K562 (cell line): ENCODE results near the gene SHISA5. TPM values are rescaled to one million over a fixed set of nuclear protein-coding genes. Genes with fewer than 3 reads are reported as not detected.

Experiments
- ATAC-seq: fragments of 200-7000 bp; cut with Tn5 transposase; 3 replicates; pipeline ENCODE4 v1.9.1; 2020; ENCODE audit warnings: moderate library complexity
- BruUV-seq: library from RNA; stranded (reverse); fragments of 400-500 nt; replicated peaks from 2 replicates; lab custom pipeline; 2021; lab: Mats Ljungman, UMichigan
- CTCF ChIA-PET: fragments of 300-600 bp; formaldehyde crosslinking; extraction: SDS; loops from one replicate; lab custom pipeline; 2021; ENCODE audit warnings: low intra/inter-chr PET ratio; lab: Yijun Ruan, JAX
- POLR2A ChIA-PET: fragments of 300-600, 350-650 bp; sonication (Branson Sonifier 250); formaldehyde crosslinking; extraction: SDS; loops from one replicate; lab custom pipeline; 2021; ENCODE audit warnings: antibody characterized with exemption, inconsistent platforms; lab: Yijun Ruan, JAX
- DNase-seq, 4 experiments: peaks; one replicate each; pipeline versions ENCODE4 v3.0.0 to v3.0.0-alpha.2; 2011 to 2018; ENCODE audit warnings: low spot score in 3 of 4, mixed read lengths in 3 of 4; ENCODE audit errors: extremely low read depth in 1 of 4
- FAIRE-seq: peaks from 2 replicates; lab custom pipeline; 2011; peaks lifted over from hg19 to GRCh38; lab: Jason Lieb, UNC
- H2AFZ ChIP-seq: 2 replicates; pipeline ENCODE4 v1.6.0; 2011; ENCODE audit warnings: low read depth, low read length, control low read depth, inconsistent platforms
- H3K27ac ChIP-seq: fragments of 200-600 bp; 3 replicates; pipeline ENCODE4 v1.8.0; 2011; ENCODE audit warnings: low read depth, mild to moderate bottlenecking, control low read depth, inconsistent platforms, low read length, moderate library complexity, mixed read lengths; ENCODE audit errors: extremely low read depth
- H3K27me3 ChIP-seq, 2 experiments: fragments of 300-600 bp in 1 of 2; 2 replicates in 1 of 2; 3 replicates in 1 of 2; pipeline versions ENCODE4 v1.6.0 to v1.8.0; 2011; ENCODE audit warnings: inconsistent platforms in 2 of 2, low read length in 2 of 2, mild to moderate bottlenecking in 1 of 2, mixed read lengths in 1 of 2, moderate library complexity in 1 of 2; ENCODE audit not compliant: control insufficient read depth in 2 of 2, insufficient read depth in 2 of 2
- H3K36me3 ChIP-seq: fragments of 300-600 bp; 3 replicates; pipeline ENCODE4 v1.8.0; 2011; ENCODE audit warnings: mild to moderate bottlenecking, low read length, inconsistent platforms; ENCODE audit not compliant: control insufficient read depth, insufficient read depth
- H3K4me1 ChIP-seq, 2 experiments: fragments of 200-600 bp in 1 of 2; replicated peaks in 1 of 2; 2 replicates in 1 of 2; 3 replicates in 1 of 2; pipeline versions ENCODE4 v1.5.1 to v1.8.0; 2011; ENCODE audit warnings: inconsistent platforms in 2 of 2, low read length in 2 of 2, mild to moderate bottlenecking in 1 of 2, mixed read lengths in 1 of 2, moderate library complexity in 1 of 2; ENCODE audit not compliant: control insufficient read depth in 2 of 2, insufficient read depth in 2 of 2
- H3K4me2 ChIP-seq: 2 replicates; pipeline ENCODE4 v1.6.1; 2011; ENCODE audit warnings: low read length, control low read depth, inconsistent platforms, mixed read lengths; ENCODE audit not compliant: insufficient read depth
- H3K4me3 ChIP-seq: fragments of 200-600 bp; sonication (generic), shearing (Covaris generic); 2 replicates; pipeline ENCODE4 v1.5.1; 2016; ENCODE audit warnings: control low read depth, inconsistent platforms
- H3K79me2 ChIP-seq: fragments of 200-600 bp; 3 replicates; pipeline ENCODE4 v1.8.0; 2011; ENCODE audit warnings: low read length, inconsistent platforms; ENCODE audit not compliant: control insufficient read depth, insufficient read depth
- H3K9ac ChIP-seq, 2 experiments: 2 replicates each; pipeline versions ENCODE4 v1.6.0 to v1.6.1; 2011; ENCODE audit warnings: low read depth in 2 of 2, low read length in 2 of 2, control low read depth in 1 of 2, inconsistent platforms in 1 of 2, mild to moderate bottlenecking in 1 of 2, mixed read lengths in 1 of 2; ENCODE audit not compliant: insufficient read depth in 1 of 2
- H3K9me1 ChIP-seq: one replicate; pipeline ENCODE4 v1.6.0; 2011; ENCODE audit warnings: inconsistent platforms, mild to moderate bottlenecking, low read length, moderate library complexity; ENCODE audit not compliant: control insufficient read depth, insufficient read depth
- H3K9me3 ChIP-seq: replicated peaks from 2 replicates; pipeline ENCODE4 v1.5.1; 2011; ENCODE audit warnings: low read depth, low read length, inconsistent platforms; ENCODE audit not compliant: control insufficient read depth, insufficient read depth
- H4K20me1 ChIP-seq: replicated peaks from 2 replicates; pipeline ENCODE4 v1.6.1; 2011; ENCODE audit warnings: low read length, inconsistent platforms, mixed read lengths; ENCODE audit not compliant: control insufficient read depth, insufficient read depth
- BCL6 ChIP-seq: fragments of 250-450 bp; sonication (Bioruptor Pico); IDR thresholded peaks from 2 replicates; pipeline ENCODE4 v1.4.0; 2020
- BDP1 ChIP-seq: IDR thresholded peaks from 3 replicates; pipeline ENCODE4 v1.6.1; 2011; ENCODE audit not compliant: insufficient read length, insufficient read depth
- BMI1 ChIP-seq: fragments of 150-350 bp; IDR thresholded peaks from 2 replicates; pipeline ENCODE4 v1.6.1; 2014; ENCODE audit warnings: low read length
- E2F4 ChIP-seq: sonication (generic); formaldehyde crosslinking; IDR thresholded peaks from 2 replicates; pipeline ENCODE4 v1.8.0; 2022; ENCODE audit warnings: mild to moderate bottlenecking, low read depth, missing genetic modification reagents
- EWSR1 ChIP-seq: fragments of 450-650 bp; IDR thresholded peaks from 2 replicates; pipeline ENCODE4 v1.6.1; 2018; ENCODE audit warnings: borderline replicate concordance, mild to moderate bottlenecking, low read depth, moderate library complexity; ENCODE audit not compliant: partially characterized antibody
- GTF2B ChIP-seq: IDR thresholded peaks from 2 replicates; pipeline ENCODE4 v1.6.1; 2011; ENCODE audit not compliant: insufficient read length; ENCODE audit errors: extremely low read depth
- NBN ChIP-seq: fragments of 450-650 bp; IDR thresholded peaks from 2 replicates; pipeline ENCODE4 v1.6.1; 2016; ENCODE audit warnings: low read depth, mild to moderate bottlenecking
- NR0B1 ChIP-seq: fragments of 450-650 bp; IDR thresholded peaks from one replicate; pipeline ENCODE4 v1.6.1; 2018; ENCODE audit warnings: mild to moderate bottlenecking, moderate library complexity; ENCODE audit not compliant: partially characterized antibody
- PTRF ChIP-seq: fragments of 450-650 bp; IDR thresholded peaks from 2 replicates; pipeline ENCODE4 v1.6.1; 2016; ENCODE audit warnings: mild to moderate bottlenecking, missing genetic modification characterization, missing compliant biosample characterization
- REST ChIP-seq, 2 experiments: fragments of 450-650 bp; formaldehyde crosslinking in 1 of 2; IDR thresholded peaks; 2 replicates each; pipeline versions ENCODE4 v1.4.0 to v1.6.1; 2014 to 2020; ENCODE audit warnings: mild to moderate bottlenecking in 2 of 2, borderline replicate concordance in 1 of 2, low read depth in 1 of 2
- SUPT5H ChIP-seq: fragments of 450-650 bp; IDR thresholded peaks from 2 replicates; pipeline ENCODE4 v1.6.1; 2016
- ZNF316 ChIP-seq: fragments of 450-650 bp; IDR thresholded peaks from 2 replicates; pipeline ENCODE4 v1.6.1; 2016
- ZNF79 ChIP-seq: fragments of 250-450 bp; sonication (Bioruptor Pico); IDR thresholded peaks from 2 replicates; pipeline ENCODE4 v1.4.0; 2020; ENCODE audit warnings: low read depth, mild to moderate bottlenecking, moderate library complexity
- WGBS: fragments of 100-300 bp; shearing (Covaris generic); methylation state at CpG from one replicate; pipeline ENCODE4 v1.1.6; 2016; ENCODE audit warnings: low coverage, mixed read lengths; ENCODE audit not compliant: insufficient coverage; ENCODE audit errors: missing lambda C conversion rate; 5-methylcytosine and 5-hydroxymethylcytosine counted together
- in situ Hi-C: fragments of 300-500 bp; cut with MboI; formaldehyde crosslinking; loops from 4 replicates; pipeline ENCODE4 v1.15.0; 2018; ENCODE audit warnings: inconsistent platforms, mixed read lengths
- intact Hi-C: fragments of 100-400 bp; cut with micrococcal nuclease; formaldehyde crosslinking; loops from 2 replicates; pipeline ENCODE4 v1.14.2; 2022
- polyA plus RNA-seq, 8 experiments: library from polyadenylated mRNA; depleted of rRNA in 4 of 8; stranded (reverse) in 5 of 8; unstranded in 3 of 8; fragments of >200 nt; fragmentation: Nextera tagmentation in 2 of 8; fragmentation: Illumina TruSeq in 1 of 8; extraction: Ambion mirVana in 2 of 8; extraction: Trizol in 1 of 8; gene quantifications; 2 replicates each; pipeline versions ENCODE4 v1.2.1 to v1.2.3, GENCODE V29; 2011 to 2014; ENCODE audit warnings: inconsistent platforms in 1 of 8, missing spikeins in 1 of 8
- total RNA-seq, 7 experiments: library from RNA; depleted of rRNA in 6 of 7; stranded (reverse); fragments of >200 nt in 6 of 7; fragmentation: Illumina TruSeq in 2 of 7; extraction: Trizol in 2 of 7; gene quantifications; 2 replicates each; pipeline versions ENCODE4 v1.2.1 to v1.2.3, GENCODE V29; 2011 to 2021; ENCODE audit warnings: low replicate concordance in 1 of 7

SHISA5 gene
- total and polyA plus RNA-seq, 9 of the 15 experiments (the other 6 are each of a cell fraction or from before 2014, with no cell fraction given): 8.4 to 85.8 (median 56.1) TPM

- Histone ChIP-seq H3K36me3 (peaks cover 9% of the 10 kb centered on the region; the same call in 2 of the 3 replicates), H3K4me1 (0 out of 5 replicates have a peak, but pooled peaks cover 0 to 3% of the 10 kb centered on the region in 2 experiments), H2AFZ (no peak overlapping the region), H3K9me1 (no peaks in the 10 kb centered on the region), H3K79me2 (no peaks in the 10 kb centered on the region), H4K20me1 (no peaks in the 10 kb centered on the region), H3K4me2 (no peak overlapping the region), H3K9me3 (no peaks in the 10 kb centered on the region), H3K27me3 (no peaks in the 10 kb centered on the region), H3K9ac (no peak overlapping the region), H3K27ac (no peak overlapping the region), H3K4me3 (no peak overlapping the region)
- in situ Hi-C loops (no loop called here), intact Hi-C loops (no loop called here)
- CTCF ChIA-PET: no interaction called here
- DNase-seq: no peak
- no peak for FAIRE-seq
- TSS peak; percentile 37 for BruUV-seq
- ATAC-seq: no peak
- POLR2A ChIA-PET: no interaction called here
- WGBS: 76% methylated on average over 6 of the region's 6 CpGs
- TF ChIP-seq GTF2B (no peak), SUPT5H (no peak), E2F4 (no peak), EWSR1 (no peak), REST (IDR thresholded peaks at IDR 0.05; ENCODE audit: borderline replicate concordance) (no peak), REST (CRISPR knock-in tag; IDR thresholded peaks at IDR 0.05; ENCODE audit: low read depth) (no peak), ZNF79 (CRISPR knock-in tag) (no peak), BMI1 (no peak), BCL6 (CRISPR knock-in tag) (no peak), PTRF (no peak), NBN (no peak), ZNF316 (no peak), BDP1 (no peak), NR0B1 (no peak)
Observed at GRCh38 chr3:48518069-48518468, 14.1 kb upstream of the SHISA5 start.
